ENCODE data around the gene HHAT.

DNA sequence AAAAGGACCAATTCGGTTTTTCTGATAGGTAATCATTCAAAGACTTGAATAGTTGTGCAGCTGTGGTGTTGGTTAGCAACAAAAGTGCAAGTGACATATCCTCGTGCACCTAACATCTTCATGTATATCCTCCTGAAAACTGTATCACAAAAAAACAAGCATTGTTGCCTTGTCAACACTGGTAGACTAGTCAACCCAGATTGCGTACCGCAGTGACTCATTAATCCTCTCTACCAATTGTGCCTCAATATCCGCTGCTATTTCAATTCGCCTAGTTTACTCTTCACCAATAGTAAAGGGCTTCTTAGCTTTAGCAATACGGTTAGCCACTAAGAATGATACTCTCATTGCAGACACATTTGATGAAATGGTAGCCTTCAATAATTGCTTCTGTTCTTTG is 3.5 kb downstream of the HHAT start:
- no peak for TF ChIP-seq POLR2A (IDR thresholded peaks at IDR 0.05; ENCODE audit: low read length)
- TF ChIP-seq GATA1 (IDR thresholded peaks at IDR 0.05; ENCODE audit: low read depth, low read length) = no peak
